ENCODE results near the gene TTC21B. TPM values are rescaled to one million over a fixed set of nuclear protein-coding genes. Genes with fewer than 3 reads are reported as not detected.

The TTC21B gene
- total RNA-seq, 1 donor = 22.4 TPM

- DNase-seq (ENCODE audit: low read depth) = no peak
- H3K4me3 ChIP-seq (ENCODE audit: low read depth, low read length) = peak overlapping the region; percentile 78
- TF ChIP-seq, protein P1, sequence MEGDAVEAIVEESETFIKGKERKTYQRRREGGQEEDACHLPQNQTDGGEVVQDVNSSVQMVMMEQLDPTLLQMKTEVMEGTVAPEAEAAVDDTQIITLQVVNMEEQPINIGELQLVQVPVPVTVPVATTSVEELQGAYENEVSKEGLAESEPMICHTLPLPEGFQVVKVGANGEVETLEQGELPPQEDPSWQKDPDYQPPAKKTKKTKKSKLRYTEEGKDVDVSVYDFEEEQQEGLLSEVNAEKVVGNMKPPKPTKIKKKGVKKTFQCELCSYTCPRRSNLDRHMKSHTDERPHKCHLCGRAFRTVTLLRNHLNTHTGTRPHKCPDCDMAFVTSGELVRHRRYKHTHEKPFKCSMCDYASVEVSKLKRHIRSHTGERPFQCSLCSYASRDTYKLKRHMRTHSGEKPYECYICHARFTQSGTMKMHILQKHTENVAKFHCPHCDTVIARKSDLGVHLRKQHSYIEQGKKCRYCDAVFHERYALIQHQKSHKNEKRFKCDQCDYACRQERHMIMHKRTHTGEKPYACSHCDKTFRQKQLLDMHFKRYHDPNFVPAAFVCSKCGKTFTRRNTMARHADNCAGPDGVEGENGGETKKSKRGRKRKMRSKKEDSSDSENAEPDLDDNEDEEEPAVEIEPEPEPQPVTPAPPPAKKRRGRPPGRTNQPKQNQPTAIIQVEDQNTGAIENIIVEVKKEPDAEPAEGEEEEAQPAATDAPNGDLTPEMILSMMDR (IDR thresholded peaks at IDR 0.05; ENCODE audit: insufficient read depth, low read length) = no peak
These were observed 296 bp downstream of the TTC21B start for GRCh38 chr2:165953306-165953654.

DNA sequence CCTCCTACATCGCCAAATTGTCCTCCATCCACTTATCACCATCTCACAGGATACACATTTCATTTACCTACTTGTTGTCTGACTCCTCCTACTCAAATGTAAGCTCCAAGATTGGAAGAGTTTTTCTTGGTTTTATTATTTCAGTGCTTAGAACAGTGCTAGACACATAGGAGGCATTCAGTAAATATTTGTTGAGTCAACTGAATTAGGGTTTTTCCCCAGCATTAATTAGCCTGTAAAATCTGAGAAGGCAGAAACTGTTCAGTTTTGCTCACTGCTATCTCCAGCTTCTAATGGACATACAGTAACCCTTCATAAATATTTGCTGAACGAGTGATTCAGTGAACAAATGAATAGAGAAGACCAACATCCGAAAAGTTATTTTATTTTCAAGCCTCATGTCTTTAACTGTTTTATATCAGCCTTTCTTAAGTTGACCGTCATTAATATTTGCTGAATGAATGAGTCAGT, 800 bp downstream of the TTC21B start:
- DNase-seq (ENCODE audit: low read depth) = peak; percentile 11
- TF ChIP-seq, protein P1 (IDR thresholded peaks at IDR 0.05; ENCODE audit: insufficient read depth, low read length) = no peak
- peak overlapping the region; percentile 78 for H3K4me3 ChIP-seq (ENCODE audit: low read depth, low read length)

DNA sequence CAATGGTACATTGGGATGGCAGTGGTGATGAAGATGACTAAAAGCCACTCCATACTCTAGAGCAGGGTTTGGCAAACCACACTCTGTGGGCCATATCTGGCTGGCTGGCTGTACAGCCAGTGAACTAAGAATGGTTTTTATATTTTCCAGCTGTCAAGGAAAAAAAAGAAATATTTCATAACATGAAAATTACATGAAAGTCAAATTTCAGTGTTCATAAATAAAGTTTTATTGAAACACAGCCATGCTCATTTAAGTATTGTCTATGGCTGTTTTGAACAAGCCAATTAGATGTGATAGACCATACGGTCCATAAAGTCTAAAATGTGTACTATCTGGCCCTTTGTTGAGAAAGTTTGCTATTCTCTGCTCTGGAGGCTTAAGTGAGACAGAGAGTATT, 1.5 kb downstream of the TTC21B start:
- TF ChIP-seq, protein P1 (IDR thresholded peaks at IDR 0.05; ENCODE audit: insufficient read depth, low read length) = no peak
- H3K4me3 ChIP-seq (ENCODE audit: low read depth, low read length) = no peak overlapping the region
- DNase-seq (ENCODE audit: low read depth) = no peak

DNA sequence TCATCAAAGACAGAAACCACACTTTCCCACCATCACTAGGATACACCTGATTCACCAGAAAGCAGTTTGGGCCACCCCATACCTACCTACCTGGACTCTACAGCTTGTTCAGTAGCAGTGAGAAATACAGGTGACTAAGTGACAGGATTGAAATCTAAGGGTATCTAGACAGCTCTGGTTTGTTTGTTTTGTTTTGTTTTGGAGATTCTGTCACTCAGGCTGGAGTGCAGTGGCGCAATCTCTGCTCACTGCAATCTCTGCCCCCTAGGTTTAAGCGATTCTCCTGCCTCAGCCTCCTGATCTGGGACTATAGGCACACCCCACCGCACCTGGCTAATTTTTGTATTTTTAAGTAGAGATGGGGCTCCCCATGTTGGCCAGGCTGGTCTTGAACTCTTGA, 3.1 kb downstream of the TTC21B start:
- H3K4me3 ChIP-seq (ENCODE audit: low read depth, low read length) = no peak overlapping the region
- TF ChIP-seq, protein P1 (IDR thresholded peaks at IDR 0.05; ENCODE audit: insufficient read depth, low read length) = no peak
- no peak for DNase-seq (ENCODE audit: low read depth)

GRCh38 chr2:165941827-165942226, 11.7 kb downstream of the TTC21B start:
- no peak for DNase-seq (ENCODE audit: low read depth)
- no peak overlapping the region for H3K4me3 ChIP-seq (ENCODE audit: low read depth, low read length)
- TF ChIP-seq, protein P1 (IDR thresholded peaks at IDR 0.05; ENCODE audit: insufficient read depth, low read length) = no peak

DNA sequence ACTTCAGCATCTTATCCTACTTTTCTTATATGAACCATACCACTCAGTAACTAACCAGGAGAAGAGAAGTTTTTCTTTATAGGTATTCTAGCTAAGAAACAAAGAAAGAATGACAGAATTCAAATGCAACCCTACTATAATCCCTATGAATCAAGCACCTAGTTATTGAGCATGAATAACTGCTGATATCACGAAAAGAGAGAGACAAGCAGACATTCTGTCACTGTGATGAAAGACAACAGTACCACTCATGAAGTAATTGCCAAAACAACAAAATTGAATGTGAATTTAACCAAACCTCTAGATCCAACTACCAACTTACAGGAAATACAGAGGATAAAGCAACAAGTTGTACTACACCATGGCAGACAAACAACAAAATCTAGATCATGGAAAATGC, 15.3 kb downstream of the TTC21B start:
- DNase-seq (ENCODE audit: low read depth) = no peak
- H3K4me3 ChIP-seq (ENCODE audit: low read depth, low read length) = no peak overlapping the region
- TF ChIP-seq, protein P1 (IDR thresholded peaks at IDR 0.05; ENCODE audit: insufficient read depth, low read length) = no peak

GRCh38 chr2:165933211-165933910, 20.2 kb downstream of the TTC21B start:
- DNase-seq (ENCODE audit: low read depth) = no peak
- H3K4me3 ChIP-seq (ENCODE audit: low read depth, low read length) = no peak overlapping the region
- TF ChIP-seq, protein P1 (IDR thresholded peaks at IDR 0.05; ENCODE audit: insufficient read depth, low read length) = no peak
